GM23338 (cell line): ENCODE results near the gene CD72.

ENCODE experiments used
- CREB1 ChIP-seq: fragments of 250-450 bp; sonication (Bioruptor Pico); IDR thresholded peaks from 2 replicates; pipeline ENCODE4 v1.5.0; 2020; ENCODE audit warnings: low read depth, mild to moderate bottlenecking, moderate library complexity
- CTCF ChIP-seq, 2 experiments: fragments of 200-600 bp in 1 of 2; sonication (generic) in 1 of 2; conservative IDR thresholded peaks; 2 replicates each; pipeline versions ENCODE4 v1.5.1 to v1.6.1; 2016 to 2017; ENCODE audit warnings: antibody characterized with exemption in 2 of 2, low read depth in 2 of 2, mild to moderate bottlenecking in 2 of 2, moderate library complexity in 1 of 2
- EZH2 ChIP-seq: fragments of 200-600 bp; sonication (generic); IDR thresholded peaks from one replicate; pipeline ENCODE4 v1.8.0; 2017; ENCODE audit warnings: antibody characterized with exemption, mild to moderate bottlenecking, low read depth; ENCODE audit not compliant: unreplicated experiment
- EZH2phosphoT487 ChIP-seq: fragments of 200-600 bp; sonication (generic); IDR thresholded peaks from one replicate; pipeline ENCODE4 v1.8.1; 2018; ENCODE audit warnings: antibody characterized with exemption; ENCODE audit not compliant: unreplicated experiment
- JUNB ChIP-seq: IDR thresholded peaks from one replicate; pipeline ENCODE4 v1.6.1; 2016; ENCODE audit warnings: antibody characterized with exemption; ENCODE audit not compliant: unreplicated experiment
- NANOG ChIP-seq: IDR thresholded peaks from 2 replicates; pipeline ENCODE4 v1.6.1; 2016; ENCODE audit warnings: antibody characterized with exemption, borderline replicate concordance
- POLR2AphosphoS5 ChIP-seq: IDR thresholded peaks from 2 replicates; pipeline ENCODE4 v1.6.1; 2016; ENCODE audit warnings: antibody characterized with exemption, low read depth
- REST ChIP-seq: IDR thresholded peaks from one replicate; pipeline ENCODE4 v1.6.1; 2018; ENCODE audit warnings: antibody characterized with exemption; ENCODE audit not compliant: unreplicated experiment
- STAT1 ChIP-seq: IDR thresholded peaks from one replicate; pipeline ENCODE4 v1.6.1; 2016; ENCODE audit warnings: antibody characterized with exemption; ENCODE audit not compliant: unreplicated experiment
- ZNF114 ChIP-seq: fragments of 250-450 bp; sonication (Bioruptor Pico); IDR thresholded peaks from 2 replicates; pipeline ENCODE4 v1.5.0; 2020; ENCODE audit warnings: mild to moderate bottlenecking, moderate library complexity
- ZNF331 ChIP-seq: fragments of 250-450 bp; sonication (Bioruptor Pico); IDR thresholded peaks from 2 replicates; pipeline ENCODE4 v1.5.0; 2020; ENCODE audit warnings: low read depth, mild to moderate bottlenecking, moderate library complexity
- TF ChIP-seq, protein P1 (sequence below): IDR thresholded peaks from 2 replicates; pipeline ENCODE4 v1.6.1; 2016; ENCODE audit warnings: antibody characterized with exemption
- TF ChIP-seq, protein P2 (sequence below): fragments of 250-450 bp; sonication (Bioruptor Pico); IDR thresholded peaks from 2 replicates; pipeline ENCODE4 v1.5.0; 2020; ENCODE audit warnings: mild to moderate bottlenecking, moderate library complexity

- peak; percentile 51 to 63 for TF ChIP-seq CTCF (conservative IDR thresholded peaks at IDR 0.05; ENCODE audit: low read depth in 2 of 2)
- no peak for TF ChIP-seq CREB1 (CRISPR knock-in tag)
- TF ChIP-seq POLR2AphosphoS5 = no peak
- no peak for TF ChIP-seq JUNB
- no peak for TF ChIP-seq EZH2
- TF ChIP-seq EZH2phosphoT487 = no peak
- no peak for TF ChIP-seq REST
- TF ChIP-seq, protein P1, sequence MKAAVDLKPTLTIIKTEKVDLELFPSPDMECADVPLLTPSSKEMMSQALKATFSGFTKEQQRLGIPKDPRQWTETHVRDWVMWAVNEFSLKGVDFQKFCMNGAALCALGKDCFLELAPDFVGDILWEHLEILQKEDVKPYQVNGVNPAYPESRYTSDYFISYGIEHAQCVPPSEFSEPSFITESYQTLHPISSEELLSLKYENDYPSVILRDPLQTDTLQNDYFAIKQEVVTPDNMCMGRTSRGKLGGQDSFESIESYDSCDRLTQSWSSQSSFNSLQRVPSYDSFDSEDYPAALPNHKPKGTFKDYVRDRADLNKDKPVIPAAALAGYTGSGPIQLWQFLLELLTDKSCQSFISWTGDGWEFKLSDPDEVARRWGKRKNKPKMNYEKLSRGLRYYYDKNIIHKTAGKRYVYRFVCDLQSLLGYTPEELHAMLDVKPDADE = no peak
- no peak for TF ChIP-seq STAT1
- TF ChIP-seq ZNF114 (CRISPR knock-in tag) = no peak
- TF ChIP-seq ZNF331 = no peak
- TF ChIP-seq, protein P2, sequence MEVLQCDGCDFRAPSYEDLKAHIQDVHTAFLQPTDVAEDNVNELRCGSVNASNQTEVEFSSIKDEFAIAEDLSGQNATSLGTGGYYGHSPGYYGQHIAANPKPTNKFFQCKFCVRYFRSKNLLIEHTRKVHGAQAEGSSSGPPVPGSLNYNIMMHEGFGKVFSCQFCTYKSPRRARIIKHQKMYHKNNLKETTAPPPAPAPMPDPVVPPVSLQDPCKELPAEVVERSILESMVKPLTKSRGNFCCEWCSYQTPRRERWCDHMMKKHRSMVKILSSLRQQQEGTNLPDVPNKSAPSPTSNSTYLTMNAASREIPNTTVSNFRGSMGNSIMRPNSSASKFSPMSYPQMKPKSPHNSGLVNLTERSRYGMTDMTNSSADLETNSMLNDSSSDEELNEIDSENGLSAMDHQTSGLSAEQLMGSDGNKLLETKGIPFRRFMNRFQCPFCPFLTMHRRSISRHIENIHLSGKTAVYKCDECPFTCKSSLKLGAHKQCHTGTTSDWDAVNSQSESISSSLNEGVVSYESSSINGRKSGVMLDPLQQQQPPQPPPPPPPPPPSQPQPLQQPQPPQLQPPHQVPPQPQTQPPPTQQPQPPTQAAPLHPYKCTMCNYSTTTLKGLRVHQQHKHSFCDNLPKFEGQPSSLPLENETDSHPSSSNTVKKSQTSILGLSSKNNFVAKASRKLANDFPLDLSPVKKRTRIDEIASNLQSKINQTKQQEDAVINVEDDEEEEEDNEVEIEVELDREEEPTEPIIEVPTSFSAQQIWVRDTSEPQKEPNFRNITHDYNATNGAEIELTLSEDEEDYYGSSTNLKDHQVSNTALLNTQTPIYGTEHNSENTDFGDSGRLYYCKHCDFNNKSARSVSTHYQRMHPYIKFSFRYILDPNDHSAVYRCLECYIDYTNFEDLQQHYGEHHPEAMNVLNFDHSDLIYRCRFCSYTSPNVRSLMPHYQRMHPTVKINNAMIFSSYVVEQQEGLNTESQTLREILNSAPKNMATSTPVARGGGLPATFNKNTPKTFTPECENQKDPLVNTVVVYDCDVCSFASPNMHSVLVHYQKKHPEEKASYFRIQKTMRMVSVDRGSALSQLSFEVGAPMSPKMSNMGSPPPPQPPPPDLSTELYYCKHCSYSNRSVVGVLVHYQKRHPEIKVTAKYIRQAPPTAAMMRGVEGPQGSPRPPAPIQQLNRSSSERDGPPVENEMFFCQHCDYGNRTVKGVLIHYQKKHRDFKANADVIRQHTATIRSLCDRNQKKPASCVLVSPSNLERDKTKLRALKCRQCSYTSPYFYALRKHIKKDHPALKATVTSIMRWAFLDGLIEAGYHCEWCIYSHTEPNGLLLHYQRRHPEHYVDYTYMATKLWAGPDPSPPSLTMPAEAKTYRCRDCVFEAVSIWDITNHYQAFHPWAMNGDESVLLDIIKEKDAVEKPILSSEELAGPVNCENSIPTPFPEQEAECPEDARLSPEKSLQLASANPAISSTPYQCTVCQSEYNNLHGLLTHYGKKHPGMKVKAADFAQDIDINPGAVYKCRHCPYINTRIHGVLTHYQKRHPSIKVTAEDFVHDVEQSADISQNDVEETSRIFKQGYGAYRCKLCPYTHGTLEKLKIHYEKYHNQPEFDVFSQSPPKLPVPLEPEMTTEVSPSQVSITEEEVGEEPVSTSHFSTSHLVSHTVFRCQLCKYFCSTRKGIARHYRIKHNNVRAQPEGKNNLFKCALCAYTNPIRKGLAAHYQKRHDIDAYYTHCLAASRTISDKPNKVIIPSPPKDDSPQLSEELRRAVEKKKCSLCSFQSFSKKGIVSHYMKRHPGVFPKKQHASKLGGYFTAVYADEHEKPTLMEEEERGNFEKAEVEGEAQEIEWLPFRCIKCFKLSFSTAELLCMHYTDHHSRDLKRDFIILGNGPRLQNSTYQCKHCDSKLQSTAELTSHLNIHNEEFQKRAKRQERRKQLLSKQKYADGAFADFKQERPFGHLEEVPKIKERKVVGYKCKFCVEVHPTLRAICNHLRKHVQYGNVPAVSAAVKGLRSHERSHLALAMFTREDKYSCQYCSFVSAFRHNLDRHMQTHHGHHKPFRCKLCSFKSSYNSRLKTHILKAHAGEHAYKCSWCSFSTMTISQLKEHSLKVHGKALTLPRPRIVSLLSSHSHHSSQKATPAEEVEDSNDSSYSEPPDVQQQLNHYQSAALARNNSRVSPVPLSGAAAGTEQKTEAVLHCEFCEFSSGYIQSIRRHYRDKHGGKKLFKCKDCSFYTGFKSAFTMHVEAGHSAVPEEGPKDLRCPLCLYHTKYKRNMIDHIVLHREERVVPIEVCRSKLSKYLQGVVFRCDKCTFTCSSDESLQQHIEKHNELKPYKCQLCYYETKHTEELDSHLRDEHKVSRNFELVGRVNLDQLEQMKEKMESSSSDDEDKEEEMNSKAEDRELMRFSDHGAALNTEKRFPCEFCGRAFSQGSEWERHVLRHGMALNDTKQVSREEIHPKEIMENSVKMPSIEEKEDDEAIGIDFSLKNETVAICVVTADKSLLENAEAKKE = no peak
- TF ChIP-seq NANOG = no peak
These were observed 42.8 kb upstream of the CD72 start for GRCh38 chr9:35660966-35661415.
